ENCODE results near the gene FGF22. TPM values are rescaled to one million over a fixed set of nuclear protein-coding genes. Genes with fewer than 3 reads are reported as not detected.

Gene FGF22
- polyA plus RNA-seq, 1 donor from 2014 or later: 0.48 TPM

DNA sequence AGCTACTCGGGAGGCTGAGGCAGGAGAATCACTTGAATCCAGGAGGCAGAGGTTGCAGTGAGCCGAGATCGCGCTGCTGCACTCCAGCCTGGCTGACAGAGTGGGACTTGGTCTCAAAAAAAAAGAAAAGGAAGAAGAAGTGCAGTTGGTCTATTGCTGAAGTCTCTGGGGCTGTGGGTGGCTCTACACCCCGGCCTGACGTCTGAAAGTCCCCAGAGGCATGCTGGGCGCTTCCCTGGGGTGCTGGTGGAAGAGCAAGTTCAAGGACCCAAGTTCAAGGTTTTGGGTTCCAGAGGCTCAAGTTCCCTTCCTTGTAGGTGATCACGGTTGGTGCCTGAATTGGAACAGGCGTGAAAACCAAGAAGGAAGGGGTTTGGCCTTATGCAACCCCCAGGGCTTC, 46.2 kb upstream of the FGF22 start:
- H3K27me3 ChIP-seq (ENCODE audit: insufficient read depth, low read depth, low read length): peaks cover 22% of the 10 kb centered on the region
- H4K20me1 ChIP-seq (ENCODE audit: insufficient read depth): peaks cover 9% of the 10 kb centered on the region
- H3K4me2 ChIP-seq (ENCODE audit: low read length): no peak overlapping the region

DNA sequence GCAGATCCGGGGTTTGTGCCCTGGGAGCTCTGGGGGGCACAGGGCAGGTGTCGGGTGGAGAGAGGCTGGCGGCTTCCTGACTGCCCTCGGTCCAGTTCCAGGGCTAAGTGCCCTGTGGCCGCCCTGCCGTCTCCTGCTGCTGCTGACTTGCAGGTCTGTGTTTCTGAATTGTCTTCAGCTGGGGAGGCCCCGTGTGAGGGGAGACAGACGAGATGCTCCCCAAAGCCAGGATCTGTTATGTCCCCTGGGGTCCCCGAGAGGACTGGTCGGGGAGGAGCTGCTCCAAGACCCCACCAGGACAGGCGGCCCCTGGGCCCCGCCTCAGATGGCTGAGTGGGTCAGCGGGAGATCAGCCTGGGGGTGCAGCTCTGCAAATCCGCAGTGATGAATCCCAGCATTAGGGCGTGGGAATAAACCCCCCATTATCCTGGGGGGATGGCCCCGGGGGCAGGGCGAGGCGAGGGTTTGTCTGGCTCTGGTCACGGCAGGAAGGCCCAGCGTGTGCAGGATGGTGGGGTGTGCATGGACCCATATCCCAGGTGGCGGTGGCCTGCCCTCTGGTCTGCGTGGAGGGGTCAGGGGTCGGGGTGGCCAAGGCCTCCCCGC, 45.3 kb upstream of the FGF22 start:
- TF ChIP-seq EZH2 (IDR thresholded peaks at IDR 0.05; ENCODE audit: borderline replicate concordance, insufficient read depth, low read length, poor library complexity, severe bottlenecking): no peak
- no peak for TF ChIP-seq EP300 (conservative IDR thresholded peaks at IDR 0.05; ENCODE audit: poor library complexity, severe bottlenecking)
- TF ChIP-seq POLR2AphosphoS5 (IDR thresholded peaks at IDR 0.05): no peak
- TF ChIP-seq TAF1 (IDR thresholded peaks at IDR 0.05; ENCODE audit: low read depth): no peak
- TF ChIP-seq, protein P1, sequence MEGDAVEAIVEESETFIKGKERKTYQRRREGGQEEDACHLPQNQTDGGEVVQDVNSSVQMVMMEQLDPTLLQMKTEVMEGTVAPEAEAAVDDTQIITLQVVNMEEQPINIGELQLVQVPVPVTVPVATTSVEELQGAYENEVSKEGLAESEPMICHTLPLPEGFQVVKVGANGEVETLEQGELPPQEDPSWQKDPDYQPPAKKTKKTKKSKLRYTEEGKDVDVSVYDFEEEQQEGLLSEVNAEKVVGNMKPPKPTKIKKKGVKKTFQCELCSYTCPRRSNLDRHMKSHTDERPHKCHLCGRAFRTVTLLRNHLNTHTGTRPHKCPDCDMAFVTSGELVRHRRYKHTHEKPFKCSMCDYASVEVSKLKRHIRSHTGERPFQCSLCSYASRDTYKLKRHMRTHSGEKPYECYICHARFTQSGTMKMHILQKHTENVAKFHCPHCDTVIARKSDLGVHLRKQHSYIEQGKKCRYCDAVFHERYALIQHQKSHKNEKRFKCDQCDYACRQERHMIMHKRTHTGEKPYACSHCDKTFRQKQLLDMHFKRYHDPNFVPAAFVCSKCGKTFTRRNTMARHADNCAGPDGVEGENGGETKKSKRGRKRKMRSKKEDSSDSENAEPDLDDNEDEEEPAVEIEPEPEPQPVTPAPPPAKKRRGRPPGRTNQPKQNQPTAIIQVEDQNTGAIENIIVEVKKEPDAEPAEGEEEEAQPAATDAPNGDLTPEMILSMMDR (IDR thresholded peaks at IDR 0.05; ENCODE audit: poor library complexity, severe bottlenecking): no peak
- TF ChIP-seq, protein P2, sequence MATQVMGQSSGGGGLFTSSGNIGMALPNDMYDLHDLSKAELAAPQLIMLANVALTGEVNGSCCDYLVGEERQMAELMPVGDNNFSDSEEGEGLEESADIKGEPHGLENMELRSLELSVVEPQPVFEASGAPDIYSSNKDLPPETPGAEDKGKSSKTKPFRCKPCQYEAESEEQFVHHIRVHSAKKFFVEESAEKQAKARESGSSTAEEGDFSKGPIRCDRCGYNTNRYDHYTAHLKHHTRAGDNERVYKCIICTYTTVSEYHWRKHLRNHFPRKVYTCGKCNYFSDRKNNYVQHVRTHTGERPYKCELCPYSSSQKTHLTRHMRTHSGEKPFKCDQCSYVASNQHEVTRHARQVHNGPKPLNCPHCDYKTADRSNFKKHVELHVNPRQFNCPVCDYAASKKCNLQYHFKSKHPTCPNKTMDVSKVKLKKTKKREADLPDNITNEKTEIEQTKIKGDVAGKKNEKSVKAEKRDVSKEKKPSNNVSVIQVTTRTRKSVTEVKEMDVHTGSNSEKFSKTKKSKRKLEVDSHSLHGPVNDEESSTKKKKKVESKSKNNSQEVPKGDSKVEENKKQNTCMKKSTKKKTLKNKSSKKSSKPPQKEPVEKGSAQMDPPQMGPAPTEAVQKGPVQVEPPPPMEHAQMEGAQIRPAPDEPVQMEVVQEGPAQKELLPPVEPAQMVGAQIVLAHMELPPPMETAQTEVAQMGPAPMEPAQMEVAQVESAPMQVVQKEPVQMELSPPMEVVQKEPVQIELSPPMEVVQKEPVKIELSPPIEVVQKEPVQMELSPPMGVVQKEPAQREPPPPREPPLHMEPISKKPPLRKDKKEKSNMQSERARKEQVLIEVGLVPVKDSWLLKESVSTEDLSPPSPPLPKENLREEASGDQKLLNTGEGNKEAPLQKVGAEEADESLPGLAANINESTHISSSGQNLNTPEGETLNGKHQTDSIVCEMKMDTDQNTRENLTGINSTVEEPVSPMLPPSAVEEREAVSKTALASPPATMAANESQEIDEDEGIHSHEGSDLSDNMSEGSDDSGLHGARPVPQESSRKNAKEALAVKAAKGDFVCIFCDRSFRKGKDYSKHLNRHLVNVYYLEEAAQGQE (IDR thresholded peaks at IDR 0.05; ENCODE audit: borderline replicate concordance): no peak
- TF ChIP-seq RAD21 (conservative IDR thresholded peaks at IDR 0.05): no peak
- no peak for TF ChIP-seq MXI1 (conservative IDR thresholded peaks at IDR 0.05; ENCODE audit: poor library complexity, severe bottlenecking)
- TF ChIP-seq SMC3 (conservative IDR thresholded peaks at IDR 0.05; ENCODE audit: poor library complexity): no peak
- peaks cover 17% of the 10 kb centered on the region for H3K27me3 ChIP-seq (ENCODE audit: insufficient read depth, low read depth, low read length)

More for the DNA sequence above, 46.2 kb upstream of the FGF22 start:
- no peaks in the 10 kb centered on the region for H3K9me3 ChIP-seq (ENCODE audit: low read length)
- H3K9ac ChIP-seq (ENCODE audit: low read length): no peak overlapping the region
- H3K27ac ChIP-seq (ENCODE audit: low read length): no peak overlapping the region
- H3K36me3 ChIP-seq (ENCODE audit: insufficient read depth, low read length): no peaks in the 10 kb centered on the region
- H3K9me2 ChIP-seq (ENCODE audit: insufficient read depth, low read length): no peaks in the 10 kb centered on the region
- no peaks in the 10 kb centered on the region for H3K79me2 ChIP-seq (replicated peaks; ENCODE audit: insufficient read depth, low read length)
- H3K4me3 ChIP-seq (ENCODE audit: low read length): no peak overlapping the region
- TF ChIP-seq EP300 (conservative IDR thresholded peaks at IDR 0.05; ENCODE audit: poor library complexity, severe bottlenecking) (no peak), RAD21 (conservative IDR thresholded peaks at IDR 0.05) (no peak)
- no peaks in the 10 kb centered on the region for H3F3A ChIP-seq (ENCODE audit: insufficient read depth, low read length, poor library complexity, severe bottlenecking)
- H2AFZ ChIP-seq (ENCODE audit: low read depth, low read length): no peak overlapping the region

More for the DNA sequence above, 45.3 kb upstream of the FGF22 start:
- Histone ChIP-seq H3K9me2 (ENCODE audit: insufficient read depth, low read length) (no peaks in the 10 kb centered on the region), H4K20me1 (ENCODE audit: insufficient read depth) (peaks cover 9% of the 10 kb centered on the region), H3K4me2 (ENCODE audit: low read length) (no peak overlapping the region), H3K4me3 (ENCODE audit: low read length) (no peak overlapping the region), H3K36me3 (ENCODE audit: insufficient read depth, low read length) (no peaks in the 10 kb centered on the region), H3K79me2 (replicated peaks; ENCODE audit: insufficient read depth, low read length) (no peaks in the 10 kb centered on the region), H3K9me3 (ENCODE audit: low read length) (no peaks in the 10 kb centered on the region), H3K9ac (ENCODE audit: low read length) (no peak overlapping the region), H2AFZ (ENCODE audit: low read depth, low read length) (no peak overlapping the region), H3F3A (ENCODE audit: insufficient read depth, low read length, poor library complexity, severe bottlenecking) (no peaks in the 10 kb centered on the region), H3K27ac (ENCODE audit: low read length) (no peak overlapping the region)
